Type B pancreatic cell (in vitro differentiated cells): ENCODE results near the gene TECR. TPM values are rescaled to one million over a fixed set of nuclear protein-coding genes. Genes with fewer than 3 reads are reported as not detected.

Experiments
- DNase-seq: peaks from one replicate; pipeline ENCODE4 v3.0.0; 2021; ENCODE audit warnings: mixed read lengths; ENCODE audit not compliant: unreplicated experiment; ENCODE audit errors: extremely low spot score
- H3K27ac Mint-ChIP-seq: 2 replicates; pipeline ENCODE4 v1.8.0; 2021; ENCODE audit warnings: mild to moderate bottlenecking, mixed read lengths
- H3K27me3 Mint-ChIP-seq: 2 replicates; pipeline ENCODE4 v1.8.0; 2021; ENCODE audit warnings: mixed read lengths
- H3K36me3 Mint-ChIP-seq: 2 replicates; pipeline ENCODE4 v1.8.0; 2021; ENCODE audit warnings: mixed read lengths
- H3K4me1 Mint-ChIP-seq: one replicate; pipeline ENCODE4 v1.8.0; 2021; ENCODE audit warnings: mixed read lengths; ENCODE audit not compliant: unreplicated experiment
- H3K4me3 Mint-ChIP-seq: 2 replicates; pipeline ENCODE4 v1.8.0; 2021; ENCODE audit warnings: mild to moderate bottlenecking, mixed read lengths
- H3K9me3 Mint-ChIP-seq: 2 replicates; pipeline ENCODE4 v1.8.0; 2021; ENCODE audit warnings: mixed read lengths
- total RNA-seq: library from RNA; stranded (reverse); gene quantifications from 2 replicates; pipeline ENCODE4 v1.2.1, GENCODE V29; 2021; ENCODE audit warnings: low replicate concordance
- TF ChIP-seq, protein P1 (sequence below): fragments of 200-600 bp; sonication (generic); conservative IDR thresholded peaks from 2 replicates; pipeline ENCODE4 v1.5.0; 2021; ENCODE audit warnings: antibody characterized with exemption, mild to moderate bottlenecking

TECR gene
- total RNA-seq, 1 donor from 2014 or later: 171 TPM

DNA sequence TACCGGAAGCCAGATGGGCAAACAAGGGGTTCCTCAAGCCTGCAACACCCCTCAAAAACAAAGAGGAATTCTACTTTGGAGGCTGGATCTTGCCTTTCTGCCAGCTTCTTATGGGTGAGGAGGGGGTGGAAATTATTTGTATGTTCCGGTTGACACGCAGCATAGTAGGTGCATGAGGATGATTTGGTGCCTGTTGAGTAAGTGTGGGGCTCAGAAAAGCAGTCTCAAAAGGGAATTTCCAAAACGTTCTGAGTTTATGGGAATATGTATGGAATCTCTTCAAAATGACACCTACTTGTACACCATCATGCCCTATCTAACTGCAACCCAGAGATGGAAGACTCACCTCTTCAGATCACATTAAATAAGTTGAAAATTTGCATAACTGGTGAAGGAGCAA lies 3.0 kb upstream of the TECR start:
- H3K27me3 Mint-ChIP-seq: no peaks in the 10 kb centered on the region
- H3K36me3 Mint-ChIP-seq: no peaks in the 10 kb centered on the region
- H3K4me3 Mint-ChIP-seq: peak overlapping the region; percentile 16
- no peak for DNase-seq
- TF ChIP-seq, protein P1, sequence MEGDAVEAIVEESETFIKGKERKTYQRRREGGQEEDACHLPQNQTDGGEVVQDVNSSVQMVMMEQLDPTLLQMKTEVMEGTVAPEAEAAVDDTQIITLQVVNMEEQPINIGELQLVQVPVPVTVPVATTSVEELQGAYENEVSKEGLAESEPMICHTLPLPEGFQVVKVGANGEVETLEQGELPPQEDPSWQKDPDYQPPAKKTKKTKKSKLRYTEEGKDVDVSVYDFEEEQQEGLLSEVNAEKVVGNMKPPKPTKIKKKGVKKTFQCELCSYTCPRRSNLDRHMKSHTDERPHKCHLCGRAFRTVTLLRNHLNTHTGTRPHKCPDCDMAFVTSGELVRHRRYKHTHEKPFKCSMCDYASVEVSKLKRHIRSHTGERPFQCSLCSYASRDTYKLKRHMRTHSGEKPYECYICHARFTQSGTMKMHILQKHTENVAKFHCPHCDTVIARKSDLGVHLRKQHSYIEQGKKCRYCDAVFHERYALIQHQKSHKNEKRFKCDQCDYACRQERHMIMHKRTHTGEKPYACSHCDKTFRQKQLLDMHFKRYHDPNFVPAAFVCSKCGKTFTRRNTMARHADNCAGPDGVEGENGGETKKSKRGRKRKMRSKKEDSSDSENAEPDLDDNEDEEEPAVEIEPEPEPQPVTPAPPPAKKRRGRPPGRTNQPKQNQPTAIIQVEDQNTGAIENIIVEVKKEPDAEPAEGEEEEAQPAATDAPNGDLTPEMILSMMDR: no peak
- no peaks in the 10 kb centered on the region for H3K9me3 Mint-ChIP-seq
- peaks cover 15% of the 10 kb centered on the region for H3K4me1 Mint-ChIP-seq
- peak overlapping the region; percentile 84 for H3K27ac Mint-ChIP-seq

DNA sequence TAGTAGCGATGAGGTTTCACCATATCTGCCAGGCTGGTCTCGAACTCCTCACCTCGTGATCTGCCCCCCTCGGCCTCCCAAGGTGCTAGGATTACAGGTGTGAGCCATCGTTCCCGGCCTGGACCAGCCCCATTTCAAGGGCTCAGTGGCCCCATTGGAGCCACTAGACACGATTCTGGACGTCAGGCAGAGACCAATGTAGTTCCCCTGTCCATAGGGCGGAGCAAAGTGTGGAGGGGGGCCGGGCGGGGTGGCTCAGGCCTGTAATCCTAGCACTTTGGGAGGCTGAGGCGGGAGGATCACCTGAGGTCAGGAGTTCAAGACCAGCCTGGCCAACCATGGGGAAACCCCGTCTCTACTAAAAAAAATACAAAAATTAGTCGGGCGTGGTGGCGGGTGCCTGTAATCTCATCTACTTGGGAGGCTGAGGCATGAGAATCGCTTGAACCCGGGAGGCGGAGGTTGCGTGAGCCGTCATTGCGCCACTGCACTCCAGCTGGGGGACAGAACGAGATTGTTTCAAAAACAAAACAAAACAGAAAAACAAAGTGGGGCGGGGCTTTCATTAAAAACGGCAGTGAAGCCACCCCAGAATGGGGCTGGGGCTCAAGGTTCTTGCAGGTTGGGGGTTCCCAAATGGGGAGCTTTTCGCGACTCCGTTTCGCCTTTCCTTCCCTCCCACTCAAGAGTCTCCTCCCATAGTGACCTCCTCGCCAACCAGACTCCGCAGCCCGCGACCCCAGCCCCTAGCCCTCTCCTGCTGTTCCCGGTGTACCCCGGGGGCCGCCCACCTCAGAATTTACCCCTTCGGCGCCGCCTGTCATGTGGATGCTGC lies 758 bp upstream of the TECR start:
- no peak for DNase-seq
- TF ChIP-seq, protein P1: no peak
- peak overlapping the region; percentile 97 for H3K27ac Mint-ChIP-seq
- peaks cover 3% of the 10 kb centered on the region for H3K36me3 Mint-ChIP-seq
- H3K4me1 Mint-ChIP-seq: peaks cover 19% of the 10 kb centered on the region
- peak overlapping the region; percentile 99 for H3K4me3 Mint-ChIP-seq
- H3K9me3 Mint-ChIP-seq: no peaks in the 10 kb centered on the region
- no peaks in the 10 kb centered on the region for H3K27me3 Mint-ChIP-seq

DNA sequence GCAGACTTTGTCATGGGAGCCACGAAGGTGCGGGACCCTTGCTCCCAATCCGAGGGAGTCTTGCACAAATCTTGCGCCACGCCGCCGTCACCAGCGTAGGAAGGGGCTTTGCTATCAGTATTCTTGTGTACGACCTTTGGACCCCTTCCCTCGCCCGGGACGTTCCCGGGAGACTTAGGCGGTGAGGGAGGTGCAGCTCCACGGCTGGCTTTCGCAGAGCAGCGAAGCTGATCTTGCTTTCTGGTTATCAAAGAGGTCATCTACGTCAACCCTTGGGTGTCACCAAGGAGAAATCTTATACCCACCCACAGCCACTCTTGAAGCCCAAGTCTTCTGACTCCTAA lies 583 bp downstream of the TECR start:
- no peaks in the 10 kb centered on the region for H3K27me3 Mint-ChIP-seq
- no peaks in the 10 kb centered on the region for H3K9me3 Mint-ChIP-seq
- peak overlapping the region; percentile 97 for H3K27ac Mint-ChIP-seq
- TF ChIP-seq, protein P1: no peak
- DNase-seq: peak; percentile 77
- H3K36me3 Mint-ChIP-seq: peaks cover 3% of the 10 kb centered on the region
- H3K4me1 Mint-ChIP-seq: peaks cover 19% of the 10 kb centered on the region
- H3K4me3 Mint-ChIP-seq: peak overlapping the region; percentile 99

DNA sequence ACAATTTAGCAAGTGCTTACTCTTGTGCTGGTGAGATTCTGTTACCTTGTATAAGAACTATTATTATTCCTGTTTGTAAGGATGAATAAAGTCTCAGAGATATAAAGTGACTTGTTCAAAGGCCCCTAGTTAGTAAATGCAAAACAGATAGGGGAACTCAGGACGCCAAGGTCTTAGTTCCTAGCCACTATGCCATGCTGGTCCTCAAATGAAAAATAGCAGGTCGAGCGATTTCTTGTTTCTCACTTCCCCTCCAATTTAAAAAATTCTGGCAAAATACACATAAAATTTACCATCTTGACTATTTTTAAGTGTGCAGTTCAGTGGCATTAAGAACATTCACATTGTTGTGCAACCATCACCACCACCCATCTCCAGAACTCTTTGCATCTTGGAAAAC lies 1.1 kb downstream of the TECR start:
- Mint-ChIP-seq H3K4me3 (peak overlapping the region; percentile 81), H3K27ac (peak overlapping the region; percentile 10)

DNA sequence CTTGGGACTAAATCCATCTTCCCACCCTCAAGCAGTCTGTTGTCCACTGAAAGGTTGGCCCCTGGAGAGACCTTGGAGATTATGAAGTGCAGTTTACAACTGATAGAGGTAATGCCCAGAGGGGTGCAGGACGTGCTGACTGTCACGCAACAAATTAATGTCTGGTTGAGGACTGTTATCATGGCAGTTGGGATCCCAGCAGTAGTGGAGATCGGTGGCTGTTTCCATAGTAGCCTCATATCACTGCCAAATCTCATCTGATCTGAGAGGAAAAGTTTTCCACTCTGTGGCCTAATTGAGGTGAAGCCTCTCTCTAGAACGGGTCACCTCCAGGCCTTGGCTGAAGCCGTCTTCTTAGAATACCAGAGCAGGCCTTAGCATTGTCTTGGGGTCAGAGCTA lies 4.1 kb downstream of the TECR start:
- Mint-ChIP-seq H3K27me3 (no peaks in the 10 kb centered on the region), H3K9me3 (no peaks in the 10 kb centered on the region), H3K36me3 (peaks cover 3% of the 10 kb centered on the region), H3K4me3 (no peak overlapping the region), H3K4me1 (peaks cover 23% of the 10 kb centered on the region), H3K27ac (no peak overlapping the region)
- TF ChIP-seq, protein P1: no peak
- DNase-seq: no peak

More for the DNA sequence above, 1.1 kb downstream of the TECR start:
- Mint-ChIP-seq H3K4me1 (peaks cover 19% of the 10 kb centered on the region), H3K36me3 (peaks cover 3% of the 10 kb centered on the region), H3K9me3 (no peaks in the 10 kb centered on the region), H3K27me3 (no peaks in the 10 kb centered on the region)
- TF ChIP-seq, protein P1: no peak
- DNase-seq: no peak
